Neural cell (in vitro differentiated cells): ENCODE results near the gene FADS3. TPM values are rescaled to one million over a fixed set of nuclear protein-coding genes. Genes with fewer than 3 reads are reported as not detected.

Source experiments
- H2AFZ ChIP-seq: fragments of 200-600, 300-800 bp; sonication (generic), shearing (Covaris generic); 2 replicates; pipeline ENCODE4 v1.6.0; 2014; ENCODE audit warnings: low read depth, mild to moderate bottlenecking, antibody characterized with exemption, low read length, moderate library complexity
- H3F3A ChIP-seq: fragments of 200-600 bp; shearing (Covaris generic); 2 replicates; pipeline ENCODE4 v1.6.1; 2016; ENCODE audit warnings: mild to moderate bottlenecking, moderate library complexity, mixed read lengths, antibody characterized with exemption, low read length; ENCODE audit not compliant: insufficient read depth, poor library complexity, severe bottlenecking
- H3K27ac ChIP-seq: fragments of 200-600, 300-800 bp; sonication (generic), shearing (Covaris generic); 2 replicates; pipeline ENCODE4 v1.5.1; 2014; ENCODE audit warnings: mild to moderate bottlenecking, low read length, moderate library complexity
- H3K27me3 ChIP-seq: fragments of 300-800, 200-600 bp; sonication (generic), shearing (Covaris generic); 2 replicates; pipeline ENCODE4 v1.6.0; 2014; ENCODE audit warnings: mild to moderate bottlenecking, low read depth, low read length, moderate library complexity; ENCODE audit not compliant: insufficient read depth
- H3K36me3 ChIP-seq: fragments of 300-800, 200-600 bp; sonication (generic), shearing (Covaris generic); 2 replicates; pipeline ENCODE4 v1.5.1; 2014; ENCODE audit warnings: mild to moderate bottlenecking, antibody characterized with exemption, low read length, moderate library complexity; ENCODE audit not compliant: insufficient read depth
- H3K4me2 ChIP-seq: fragments of 300-800, 200-600 bp; sonication (generic), shearing (Covaris generic); 2 replicates; pipeline ENCODE4 v1.6.0; 2014; ENCODE audit warnings: mild to moderate bottlenecking, low read length
- H3K4me3 ChIP-seq: fragments of 300-800, 200-600 bp; sonication (generic), shearing (Covaris generic); 2 replicates; pipeline ENCODE4 v1.5.1; 2014; ENCODE audit warnings: mild to moderate bottlenecking, low read length, moderate library complexity
- H3K79me2 ChIP-seq: fragments of 200-600 bp; shearing (Covaris generic); replicated peaks from 2 replicates; pipeline ENCODE4 v1.6.0; 2014; ENCODE audit warnings: mild to moderate bottlenecking, low read length, moderate library complexity; ENCODE audit not compliant: insufficient read depth
- H3K9ac ChIP-seq: fragments of 300-800, 200-600 bp; sonication (generic), shearing (Covaris generic); 2 replicates; pipeline ENCODE4 v1.6.1; 2016; ENCODE audit warnings: mild to moderate bottlenecking, low read length, mixed read lengths
- H3K9me2 ChIP-seq: fragments of 200-600 bp; shearing (Covaris generic); 2 replicates; pipeline ENCODE4 v1.6.1; 2016; ENCODE audit warnings: mild to moderate bottlenecking, low read length, mixed read lengths; ENCODE audit not compliant: insufficient read depth
- H3K9me3 ChIP-seq: fragments of 200-600, 300-800 bp; sonication (generic), shearing (Covaris generic); 2 replicates; pipeline ENCODE4 v1.6.1; 2016; ENCODE audit warnings: mild to moderate bottlenecking, mixed run types, low read length, moderate library complexity, mixed read lengths
- H4K20me1 ChIP-seq: fragments of 200-600 bp; shearing (Covaris generic); 2 replicates; pipeline ENCODE4 v1.6.1; 2016; ENCODE audit warnings: mild to moderate bottlenecking, mixed run types; ENCODE audit not compliant: insufficient read depth
- CTCF ChIP-seq: fragments of 450-650 bp; IDR thresholded peaks from 2 replicates; pipeline ENCODE4 v1.5.1; 2014; ENCODE audit warnings: antibody characterized with exemption, mild to moderate bottlenecking, moderate library complexity; ENCODE audit not compliant: poor library complexity, severe bottlenecking
- EP300 ChIP-seq: fragments of 450-650 bp; conservative IDR thresholded peaks from 2 replicates; pipeline ENCODE4 v1.6.1; 2014; ENCODE audit warnings: antibody characterized with exemption, mild to moderate bottlenecking, moderate library complexity; ENCODE audit not compliant: poor library complexity, severe bottlenecking
- EZH2 ChIP-seq: fragments of 200-600, 300-800 bp; shearing (Covaris generic), sonication (generic); IDR thresholded peaks from 2 replicates; pipeline ENCODE4 v1.6.1; 2014; ENCODE audit warnings: antibody characterized with exemption, low read length, borderline replicate concordance, mild to moderate bottlenecking; ENCODE audit not compliant: insufficient read depth, poor library complexity, severe bottlenecking
- MXI1 ChIP-seq: fragments of 450-650 bp; conservative IDR thresholded peaks from 2 replicates; pipeline ENCODE4 v1.6.1; 2014; ENCODE audit warnings: antibody characterized with exemption, mild to moderate bottlenecking; ENCODE audit not compliant: poor library complexity, severe bottlenecking
- POLR2AphosphoS5 ChIP-seq: IDR thresholded peaks from 2 replicates; pipeline ENCODE4 v1.6.1; 2012
- RAD21 ChIP-seq: fragments of 450-650 bp; conservative IDR thresholded peaks from 2 replicates; pipeline ENCODE4 v1.6.1; 2014; ENCODE audit warnings: antibody characterized with exemption, mild to moderate bottlenecking, moderate library complexity
- SMC3 ChIP-seq: fragments of 450-650 bp; conservative IDR thresholded peaks from 2 replicates; pipeline ENCODE4 v1.6.1; 2014; ENCODE audit warnings: antibody characterized with exemption, mild to moderate bottlenecking, moderate library complexity; ENCODE audit not compliant: poor library complexity
- TAF1 ChIP-seq: IDR thresholded peaks from 2 replicates; pipeline ENCODE4 v1.6.1; 2012; ENCODE audit warnings: low read depth
- polyA plus RNA-seq: library from polyadenylated mRNA; depleted of rRNA; stranded (reverse); fragments of >200 nt; gene quantifications from 2 replicates; pipeline ENCODE4 v1.2.3, GENCODE V29; 2014
- TF ChIP-seq, protein P1 (sequence below): IDR thresholded peaks from 2 replicates; pipeline ENCODE4 v1.6.1; 2012; ENCODE audit warnings: borderline replicate concordance

The FADS3 gene
- polyA plus RNA-seq, 1 donor from 2014 or later = 35.4 TPM

GRCh38 chr11:61899146-61899841 is 7.9 kb upstream of the FADS3 start:
- no peaks in the 10 kb centered on the region for H3K9me2 ChIP-seq
- H4K20me1 ChIP-seq = no peaks in the 10 kb centered on the region
- H3K9me3 ChIP-seq = no peaks in the 10 kb centered on the region
- no peak overlapping the region for H3K4me2 ChIP-seq
- TF ChIP-seq, protein P1, sequence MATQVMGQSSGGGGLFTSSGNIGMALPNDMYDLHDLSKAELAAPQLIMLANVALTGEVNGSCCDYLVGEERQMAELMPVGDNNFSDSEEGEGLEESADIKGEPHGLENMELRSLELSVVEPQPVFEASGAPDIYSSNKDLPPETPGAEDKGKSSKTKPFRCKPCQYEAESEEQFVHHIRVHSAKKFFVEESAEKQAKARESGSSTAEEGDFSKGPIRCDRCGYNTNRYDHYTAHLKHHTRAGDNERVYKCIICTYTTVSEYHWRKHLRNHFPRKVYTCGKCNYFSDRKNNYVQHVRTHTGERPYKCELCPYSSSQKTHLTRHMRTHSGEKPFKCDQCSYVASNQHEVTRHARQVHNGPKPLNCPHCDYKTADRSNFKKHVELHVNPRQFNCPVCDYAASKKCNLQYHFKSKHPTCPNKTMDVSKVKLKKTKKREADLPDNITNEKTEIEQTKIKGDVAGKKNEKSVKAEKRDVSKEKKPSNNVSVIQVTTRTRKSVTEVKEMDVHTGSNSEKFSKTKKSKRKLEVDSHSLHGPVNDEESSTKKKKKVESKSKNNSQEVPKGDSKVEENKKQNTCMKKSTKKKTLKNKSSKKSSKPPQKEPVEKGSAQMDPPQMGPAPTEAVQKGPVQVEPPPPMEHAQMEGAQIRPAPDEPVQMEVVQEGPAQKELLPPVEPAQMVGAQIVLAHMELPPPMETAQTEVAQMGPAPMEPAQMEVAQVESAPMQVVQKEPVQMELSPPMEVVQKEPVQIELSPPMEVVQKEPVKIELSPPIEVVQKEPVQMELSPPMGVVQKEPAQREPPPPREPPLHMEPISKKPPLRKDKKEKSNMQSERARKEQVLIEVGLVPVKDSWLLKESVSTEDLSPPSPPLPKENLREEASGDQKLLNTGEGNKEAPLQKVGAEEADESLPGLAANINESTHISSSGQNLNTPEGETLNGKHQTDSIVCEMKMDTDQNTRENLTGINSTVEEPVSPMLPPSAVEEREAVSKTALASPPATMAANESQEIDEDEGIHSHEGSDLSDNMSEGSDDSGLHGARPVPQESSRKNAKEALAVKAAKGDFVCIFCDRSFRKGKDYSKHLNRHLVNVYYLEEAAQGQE = peak; percentile 74
- peak; percentile 58 for TF ChIP-seq MXI1
- peak; percentile 76 for TF ChIP-seq EP300
- TF ChIP-seq TAF1 = no peak
- TF ChIP-seq SMC3 = peak; percentile 85
- peak; percentile 72 for TF ChIP-seq RAD21
- no peak for TF ChIP-seq EZH2
- peak; percentile 95 for TF ChIP-seq CTCF
- TF ChIP-seq POLR2AphosphoS5 = peak; percentile 88
- peak overlapping the region; percentile 53 for H3K9ac ChIP-seq
- H3K27me3 ChIP-seq = no peaks in the 10 kb centered on the region
- H3K36me3 ChIP-seq = no peaks in the 10 kb centered on the region
- peaks cover 7% of the 10 kb centered on the region for H3F3A ChIP-seq
- H2AFZ ChIP-seq = no peak overlapping the region
- peak overlapping the region; percentile 40 for H3K4me3 ChIP-seq
- no peaks in the 10 kb centered on the region for H3K79me2 ChIP-seq
- peak overlapping the region; percentile 81 for H3K27ac ChIP-seq

DNA sequence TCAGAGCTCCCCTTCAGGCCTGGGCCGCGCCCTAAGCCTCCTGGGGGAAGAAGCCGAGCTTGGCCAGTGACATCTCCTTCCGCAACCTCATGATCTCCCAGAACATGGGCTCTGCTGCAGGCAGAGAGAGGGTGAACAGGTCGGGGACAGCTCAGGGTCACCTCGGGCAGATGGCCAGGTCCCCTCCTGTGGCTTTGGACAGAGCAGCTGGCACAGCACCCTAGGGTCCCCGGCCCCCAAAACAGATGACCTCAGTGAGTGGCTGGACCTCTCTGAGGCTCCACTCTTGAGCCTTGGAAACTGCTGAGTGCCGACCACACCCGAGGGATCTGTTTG is 6.9 kb upstream of the FADS3 start:
- H3K27ac ChIP-seq = peak overlapping the region; percentile 81
- no peaks in the 10 kb centered on the region for H3K36me3 ChIP-seq
- H3F3A ChIP-seq = peaks cover 7% of the 10 kb centered on the region
- no peak for TF ChIP-seq POLR2AphosphoS5
- TF ChIP-seq MXI1 = no peak
- no peak for TF ChIP-seq TAF1
- TF ChIP-seq EZH2 = no peak
- TF ChIP-seq CTCF = no peak
- TF ChIP-seq RAD21 = no peak
- H3K9ac ChIP-seq = peak overlapping the region; percentile 48
- H3K9me2 ChIP-seq = no peaks in the 10 kb centered on the region
- no peaks in the 10 kb centered on the region for H3K79me2 ChIP-seq
- no peak overlapping the region for H3K4me3 ChIP-seq
- H4K20me1 ChIP-seq = no peaks in the 10 kb centered on the region
- H2AFZ ChIP-seq = no peak overlapping the region
- H3K9me3 ChIP-seq = no peaks in the 10 kb centered on the region
- H3K4me2 ChIP-seq = no peak overlapping the region
- H3K27me3 ChIP-seq = no peaks in the 10 kb centered on the region
